ES-I3 (cell line): ENCODE results near the gene HYAL1.
"Not testable (repeated sequence)": the region's sequence is repeated elsewhere in the genome, so short reads cannot be mapped to it uniquely, and the experiment has no call there.

ENCODE experiments used
- H3K36me3 ChIP-seq: 2 replicates; pipeline ENCODE4 v1.6.1; 2013; ENCODE audit warnings: mild to moderate bottlenecking, low read length, control low read depth, moderate library complexity; ENCODE audit not compliant: insufficient read depth
- H3K4me1 ChIP-seq: 2 replicates; pipeline ENCODE4 v1.6.1; 2013; ENCODE audit warnings: mild to moderate bottlenecking, control low read depth, low read length; ENCODE audit not compliant: insufficient read depth
- H3K9ac ChIP-seq: 2 replicates; pipeline ENCODE4 v1.6.1; 2013; ENCODE audit warnings: low read depth, mild to moderate bottlenecking, low read length, moderate library complexity
- H3K9me3 ChIP-seq: 2 replicates; pipeline ENCODE4 v1.6.1; 2013; ENCODE audit warnings: mild to moderate bottlenecking, low read length, moderate library complexity; ENCODE audit not compliant: control insufficient read depth, insufficient read depth

The HYAL1 gene

GRCh38 chr3:50264383-50264963 lies 38.9 kb downstream of the HYAL1 start:
- Histone ChIP-seq H3K36me3 (no peaks in the 10 kb centered on the region), H3K9me3 (no peaks in the 10 kb centered on the region), H3K9ac (peak overlapping the region; percentile 1; the same call in 1 of the 2 replicates), H3K4me1 (peaks cover 63% of the 10 kb centered on the region)

- peaks cover 57% of the 10 kb centered on the region for H3K4me1 ChIP-seq
- no peaks in the 10 kb centered on the region for H3K9me3 ChIP-seq
- no peak overlapping the region for H3K9ac ChIP-seq
- no peaks in the 10 kb centered on the region for H3K36me3 ChIP-seq
These were observed 39.6 kb downstream of the HYAL1 start for GRCh38 chr3:50263478-50264382.

- Histone ChIP-seq H3K9me3 (no peaks in the 10 kb centered on the region), H3K4me1 (peaks cover 47% of the 10 kb centered on the region), H3K9ac (no peak overlapping the region), H3K36me3 (no peaks in the 10 kb centered on the region)
These were observed 40.6 kb downstream of the HYAL1 start for GRCh38 chr3:50262778-50263177.

- not testable (repeated sequence) for H3K36me3 ChIP-seq, H3K9me3 ChIP-seq, H3K9ac ChIP-seq
- H3K4me1 ChIP-seq = peaks cover 41% of the 10 kb centered on the region
These were observed 41.2 kb downstream of the HYAL1 start for GRCh38 chr3:50262200-50262599.

GRCh38 chr3:50261505-50261904 lies 41.9 kb downstream of the HYAL1 start:
- no peaks in the 10 kb centered on the region for H3K9me3 ChIP-seq
- H3K4me1 ChIP-seq = peaks cover 34% of the 10 kb centered on the region
- H3K9ac ChIP-seq = no peak overlapping the region
- peaks cover 3% of the 10 kb centered on the region for H3K36me3 ChIP-seq

GRCh38 chr3:50260942-50261441 lies 42.4 kb downstream of the HYAL1 start:
- Histone ChIP-seq H3K4me1 (peaks cover 29% of the 10 kb centered on the region), H3K9ac (0 out of 2 replicates have a peak overlapping the region, but pooled peaks have one; percentile 56), H3K9me3 (no peaks in the 10 kb centered on the region), H3K36me3 (peaks cover 3% of the 10 kb centered on the region)

GRCh38 chr3:50260027-50260941 lies 43.1 kb downstream of the HYAL1 start:
- peaks cover 22% of the 10 kb centered on the region for H3K4me1 ChIP-seq
- H3K9me3 ChIP-seq = no peaks in the 10 kb centered on the region
- peaks cover 3% of the 10 kb centered on the region for H3K36me3 ChIP-seq

GRCh38 chr3:50259432-50260026 lies 43.8 kb downstream of the HYAL1 start:
- peaks cover 3% of the 10 kb centered on the region for H3K36me3 ChIP-seq
- H3K9me3 ChIP-seq = no peaks in the 10 kb centered on the region
- H3K9ac ChIP-seq = no peak overlapping the region
- peaks cover 21% of the 10 kb centered on the region; the same call in 1 of the 2 replicates for H3K4me1 ChIP-seq

More at GRCh38 chr3:50260027-50260941, 43.1 kb downstream of the HYAL1 start:
- peak overlapping the region; percentile 56 for H3K9ac ChIP-seq

- Histone ChIP-seq H3K9me3 (no peaks in the 10 kb centered on the region), H3K36me3 (peaks cover 3% of the 10 kb centered on the region), H3K4me1 (peaks cover 20% of the 10 kb centered on the region; the same call in 1 of the 2 replicates), H3K9ac (no peak overlapping the region)
These were observed 44.4 kb downstream of the HYAL1 start for GRCh38 chr3:50258979-50259378.

- peaks cover 13% of the 10 kb centered on the region; the same call in 1 of the 2 replicates for H3K4me1 ChIP-seq
- no peaks in the 10 kb centered on the region for H3K9me3 ChIP-seq
- no peak overlapping the region for H3K9ac ChIP-seq
- H3K36me3 ChIP-seq = peaks cover 3% of the 10 kb centered on the region
These were observed 45.2 kb downstream of the HYAL1 start for GRCh38 chr3:50258029-50258680.

- Histone ChIP-seq H3K36me3 (peaks cover 3% of the 10 kb centered on the region), H3K9ac (no peak overlapping the region), H3K9me3 (no peaks in the 10 kb centered on the region), H3K4me1 (peaks cover 13% of the 10 kb centered on the region; the same call in 1 of the 2 replicates)
These were observed 46.1 kb downstream of the HYAL1 start for GRCh38 chr3:50256978-50257890.

- Histone ChIP-seq H3K9me3 (no peaks in the 10 kb centered on the region), H3K36me3 (peaks cover 3% of the 10 kb centered on the region), H3K4me1 (0 out of 2 replicates have a peak, but pooled peaks cover 5% of the 10 kb centered on the region), H3K9ac (no peak overlapping the region)
These were observed 48.1 kb downstream of the HYAL1 start for GRCh38 chr3:50255251-50255615.
